ENCODE measurements around the gene RBM4B.
A peak's percentile ranks its signal among the peaks of the same experiment; 100 is the strongest.

The RBM4B gene

DNA sequence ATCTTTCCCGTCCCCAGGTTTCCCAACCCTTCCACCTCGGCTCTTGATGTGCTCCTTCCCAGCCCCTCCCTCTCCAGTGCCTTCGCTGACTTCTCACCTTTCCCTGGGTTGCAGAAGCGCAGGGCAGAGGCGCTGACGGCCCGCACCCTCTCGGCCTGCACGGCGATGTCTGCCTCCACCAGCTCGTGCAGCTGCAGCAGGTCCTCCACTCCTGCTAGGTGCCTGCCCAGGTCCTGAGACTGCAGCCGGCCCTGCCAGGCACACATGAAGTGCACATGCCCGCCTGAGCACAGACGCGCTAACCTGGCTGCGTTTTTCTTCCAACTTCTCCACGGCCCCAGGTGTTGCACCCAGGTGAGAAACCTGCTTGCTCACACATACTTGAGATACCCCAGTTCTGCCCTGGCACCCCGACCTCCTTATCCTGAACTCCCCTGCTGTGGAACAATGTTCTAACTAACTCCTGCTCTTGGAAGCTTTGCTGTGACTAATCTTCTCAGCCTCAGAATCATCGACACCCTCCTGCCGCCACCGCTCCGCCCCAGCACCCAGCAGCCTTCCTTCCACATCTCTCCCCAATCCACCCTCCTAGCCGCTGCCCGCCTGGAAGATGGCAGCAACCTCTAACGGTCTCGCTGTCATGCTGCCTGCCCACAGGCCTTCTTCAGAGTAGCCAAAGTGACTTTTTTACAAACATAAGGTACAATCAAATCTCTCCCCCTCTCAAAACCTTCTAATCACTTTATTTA is 28.1 kb upstream of the RBM4B start:
- DNase-seq: no peak

GRCh38 chr11:66704659-66705360 is 27.1 kb upstream of the RBM4B start:
- no peak for DNase-seq

GRCh38 chr11:66701432-66702240 is 23.9 kb upstream of the RBM4B start:
- DNase-seq: no peak

DNA sequence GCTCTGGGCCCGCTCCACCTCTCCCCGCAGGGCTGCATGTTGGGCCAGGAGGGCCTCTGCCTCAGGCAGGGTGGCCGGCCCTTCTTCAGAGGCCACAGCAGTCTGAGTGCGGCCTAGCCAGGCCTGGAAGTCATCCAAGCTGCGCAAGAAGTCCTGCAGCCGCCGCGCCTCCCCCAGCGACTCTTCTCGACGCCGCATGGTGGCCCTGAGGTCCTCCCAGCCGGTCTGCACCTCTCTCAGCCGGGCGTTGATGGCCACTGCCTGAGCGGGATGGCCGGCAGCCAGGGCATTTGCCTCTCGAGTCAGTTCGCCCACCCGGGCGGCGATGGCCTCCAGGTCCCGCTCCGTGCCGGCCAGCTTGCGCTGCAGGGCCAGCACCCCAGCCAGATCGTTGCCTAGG is 23.1 kb upstream of the RBM4B start:
- DNase-seq: no peak

DNA sequence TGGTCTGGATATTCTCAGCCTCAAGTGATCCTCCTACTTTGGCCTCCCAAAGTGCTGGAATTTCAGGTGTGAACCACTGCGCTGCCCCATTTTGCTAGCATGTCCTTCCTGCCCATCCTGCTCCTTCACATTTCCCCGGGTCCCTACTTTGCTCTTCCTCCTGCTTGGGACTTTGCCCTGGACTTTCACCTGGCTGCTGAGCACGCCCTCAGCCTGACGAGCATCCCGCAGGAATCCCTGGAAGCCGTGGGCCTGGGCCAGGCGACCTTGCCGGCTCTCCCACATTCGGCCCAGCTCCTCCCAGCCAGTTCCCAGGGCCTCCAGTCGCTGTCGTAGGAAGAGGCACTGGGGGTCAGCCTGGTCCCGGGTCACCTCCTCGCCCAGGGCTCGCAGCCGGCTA is 22.6 kb upstream of the RBM4B start:
- DNase-seq: no peak

DNA sequence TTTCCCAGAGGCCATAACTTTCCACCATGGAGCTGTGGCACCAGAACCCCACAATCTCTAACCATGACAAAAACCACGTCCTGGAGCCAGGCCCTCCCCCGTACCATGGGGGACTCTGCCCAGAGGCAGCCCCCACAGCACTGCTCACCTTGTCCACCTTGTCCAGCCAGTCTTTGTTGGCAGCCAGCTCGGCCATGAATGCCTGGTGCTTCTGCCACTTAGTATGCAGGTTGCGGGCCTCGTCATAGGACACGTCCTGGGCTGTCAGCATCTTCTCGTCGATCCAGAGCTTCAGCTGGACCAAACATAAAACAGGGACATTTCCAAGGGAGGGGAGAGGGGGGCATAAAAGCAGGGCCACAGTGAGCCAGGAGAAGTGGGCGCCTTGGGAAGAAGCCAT is 20.8 kb upstream of the RBM4B start:
- DNase-seq: no peak

DNA sequence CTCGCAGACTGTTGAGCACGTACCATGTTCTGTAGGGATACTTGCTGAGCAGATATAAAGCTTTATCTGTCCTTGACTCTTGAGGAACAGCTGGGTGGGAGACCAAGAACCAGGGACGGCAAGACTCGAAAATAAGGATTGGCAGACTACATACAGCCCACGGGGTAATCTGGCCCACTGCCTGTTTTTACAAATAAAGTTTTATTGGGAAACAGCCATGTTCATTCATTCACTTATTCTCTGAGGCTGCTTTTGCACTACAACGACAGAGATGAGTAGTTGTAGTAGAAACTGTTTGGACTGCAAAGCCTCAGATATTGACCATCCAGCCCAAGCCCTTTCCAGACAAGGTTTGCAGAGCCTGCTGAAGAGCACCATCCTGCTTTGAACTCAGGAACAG is 20.3 kb upstream of the RBM4B start:
- DNase-seq: no peak

GRCh38 chr11:66696146-66696545 is 18.5 kb upstream of the RBM4B start:
- DNase-seq: no peak

DNA sequence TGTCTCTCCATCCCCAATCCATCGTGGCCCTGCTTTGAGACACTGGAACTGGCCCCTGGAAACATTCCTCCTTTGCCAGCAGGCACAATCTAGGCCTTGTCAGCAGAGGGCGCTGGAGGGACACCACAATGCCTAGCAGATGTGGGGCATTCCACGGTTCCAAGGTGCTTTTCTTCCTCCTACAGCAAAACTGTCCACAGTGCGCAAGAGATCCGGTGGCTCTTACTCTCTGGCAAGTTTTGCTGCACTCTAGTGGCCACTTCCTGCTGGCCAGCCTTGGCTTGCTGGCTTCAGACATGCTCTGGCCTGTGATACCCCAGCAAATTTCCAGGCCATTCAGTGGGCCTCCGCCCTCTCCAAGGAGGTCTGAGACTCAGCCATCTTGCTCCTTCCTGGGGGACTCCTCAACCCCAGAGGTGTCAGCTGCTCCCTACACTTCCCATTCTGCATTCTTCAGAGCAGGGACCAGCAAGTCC is 17.1 kb upstream of the RBM4B start:
- DNase-seq: peak; percentile 57

GRCh38 chr11:66694056-66694410 is 16.3 kb upstream of the RBM4B start:
- DNase-seq: no peak

DNA sequence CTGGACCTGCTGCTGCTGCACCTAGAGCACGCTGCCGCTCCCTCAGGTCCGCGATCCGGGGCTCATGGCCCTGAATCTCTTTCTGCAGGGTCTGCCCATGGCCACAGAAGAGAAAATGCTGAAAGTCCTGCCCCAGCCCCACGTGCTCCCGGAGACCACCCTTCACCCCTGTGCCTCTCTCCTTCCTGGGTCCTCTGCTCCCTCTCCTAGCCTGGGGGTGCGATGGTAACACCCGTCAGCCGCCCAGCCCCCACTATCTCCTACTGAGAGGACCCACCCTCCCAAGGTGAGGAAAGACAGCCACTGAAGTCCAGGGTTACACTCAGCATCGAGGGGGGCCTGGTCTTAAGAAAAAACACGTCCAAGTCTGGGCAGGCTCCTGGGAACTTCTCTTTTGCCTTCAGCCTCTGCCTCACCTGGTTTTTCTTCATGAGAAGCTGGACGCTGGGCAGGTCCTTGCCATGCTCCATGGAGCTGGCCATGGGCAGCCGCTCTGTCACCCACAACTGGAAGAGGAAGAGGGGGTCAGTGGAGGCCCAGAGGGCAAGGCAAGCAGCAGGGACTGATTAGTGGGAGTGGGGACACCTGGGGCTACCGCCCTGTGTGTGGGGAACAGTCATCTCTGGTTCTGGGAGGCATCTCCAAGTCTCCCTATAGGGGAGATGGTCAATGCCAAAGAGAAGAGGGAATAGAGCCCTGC is 15.8 kb upstream of the RBM4B start:
- DNase-seq: no peak

DNA sequence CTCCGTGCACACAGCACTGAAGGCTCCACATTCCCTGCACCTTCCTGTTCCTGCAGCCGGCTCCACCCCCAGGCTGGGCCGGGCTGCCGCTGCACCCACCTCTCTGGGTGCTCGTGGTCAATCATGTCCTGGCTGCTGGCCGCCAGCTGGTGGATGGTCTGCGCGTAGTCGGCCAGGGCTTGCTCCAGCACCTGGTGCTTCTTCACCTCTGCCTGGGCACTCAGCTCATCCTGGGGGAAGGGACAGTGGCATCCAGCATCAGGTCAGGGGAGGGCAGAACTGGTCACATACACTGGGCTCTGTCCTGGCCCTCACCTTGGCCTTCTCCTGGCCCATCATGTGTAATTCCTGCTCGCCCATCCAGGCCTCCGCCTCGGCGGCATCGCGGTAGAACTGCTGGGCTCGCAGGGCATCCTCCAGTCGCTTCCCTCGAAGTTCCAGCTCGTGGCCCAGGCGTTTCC is 15.2 kb upstream of the RBM4B start:
- DNase-seq: no peak

- no peak for DNase-seq
Observed at GRCh38 chr11:66692446-66692845, 14.8 kb upstream of the RBM4B start.

- no peak for DNase-seq
Observed at GRCh38 chr11:66691311-66691980, 13.8 kb upstream of the RBM4B start.

- no peak for DNase-seq
Observed at GRCh38 chr11:66689661-66690590, 12.2 kb upstream of the RBM4B start.

GRCh38 chr11:66688561-66689534 is 11.2 kb upstream of the RBM4B start:
- no peak for DNase-seq

- no peak for DNase-seq
Observed at GRCh38 chr11:66687831-66688281, 10.2 kb upstream of the RBM4B start.

GRCh38 chr11:66686801-66687750 is 9.4 kb upstream of the RBM4B start:
- no peak for DNase-seq
